SK-N-MC (cell line): ENCODE data around the gene ZMYND8.

Experiments used
- EZH2 ChIP-seq: fragments of 200-600 bp; sonication (generic); IDR thresholded peaks from one replicate; pipeline ENCODE4 v1.6.1; 2017; ENCODE audit warnings: antibody characterized with exemption
- POLR2AphosphoS5 ChIP-seq: IDR thresholded peaks from 2 replicates; pipeline ENCODE4 v1.6.1; 2012; ENCODE audit warnings: mild to moderate bottlenecking, low read depth, low read length, borderline replicate concordance

- TF ChIP-seq POLR2AphosphoS5 (no peak), EZH2 (no peak)
Observed at GRCh38 chr20:47257256-47257655, 99.2 kb downstream of the ZMYND8 start.
